Chondrocyte (in vitro differentiated cells): ENCODE measurements around the gene HOXB7. TPM values are rescaled to one million over a fixed set of nuclear protein-coding genes. Genes with fewer than 3 reads are reported as not detected.

Source experiments
- DNase-seq: peaks from one replicate; pipeline ENCODE4 v3.0.0; 2021; ENCODE audit warnings: mixed read lengths, low spot score
- H3K27ac Mint-ChIP-seq: one replicate; pipeline ENCODE4 v1.8.0; 2021; ENCODE audit warnings: mild to moderate bottlenecking, moderate library complexity, mixed read lengths; ENCODE audit not compliant: unreplicated experiment
- H3K27me3 Mint-ChIP-seq: 2 replicates; pipeline ENCODE4 v1.8.0; 2021; ENCODE audit warnings: low read depth, mixed read lengths
- H3K36me3 Mint-ChIP-seq: 2 replicates; pipeline ENCODE4 v1.8.0; 2021; ENCODE audit warnings: low read depth, mixed read lengths
- H3K4me1 Mint-ChIP-seq: 2 replicates; pipeline ENCODE4 v1.8.0; 2021; ENCODE audit warnings: low read depth, mild to moderate bottlenecking, mixed read lengths
- H3K4me3 Mint-ChIP-seq: one replicate; pipeline ENCODE4 v1.8.0; 2021; ENCODE audit warnings: mild to moderate bottlenecking, moderate library complexity, mixed read lengths; ENCODE audit not compliant: unreplicated experiment
- H3K9me3 Mint-ChIP-seq: 2 replicates; pipeline ENCODE4 v1.8.0; 2021; ENCODE audit warnings: low read depth, mixed read lengths
- total RNA-seq: library from RNA; stranded (reverse); gene quantifications from 3 replicates; pipeline ENCODE4 v1.2.1, GENCODE V29; 2021
- TF ChIP-seq, protein P1 (sequence below): fragments of 200-600 bp; sonication (generic); IDR thresholded peaks from 2 replicates; pipeline ENCODE4 v1.5.0; 2021; ENCODE audit warnings: antibody characterized with exemption, mild to moderate bottlenecking, moderate library complexity

The HOXB7 gene
- total RNA-seq, 1 donor from 2014 or later = not detected

- no peak for DNase-seq
- Mint-ChIP-seq H3K4me3 (no peak overlapping the region), H3K9me3 (no peaks in the 10 kb centered on the region), H3K27me3 (peaks cover 83% of the 10 kb centered on the region), H3K36me3 (peaks cover 2% of the 10 kb centered on the region), H3K4me1 (peaks cover 8% of the 10 kb centered on the region), H3K27ac (no peak overlapping the region)
- TF ChIP-seq, protein P1, sequence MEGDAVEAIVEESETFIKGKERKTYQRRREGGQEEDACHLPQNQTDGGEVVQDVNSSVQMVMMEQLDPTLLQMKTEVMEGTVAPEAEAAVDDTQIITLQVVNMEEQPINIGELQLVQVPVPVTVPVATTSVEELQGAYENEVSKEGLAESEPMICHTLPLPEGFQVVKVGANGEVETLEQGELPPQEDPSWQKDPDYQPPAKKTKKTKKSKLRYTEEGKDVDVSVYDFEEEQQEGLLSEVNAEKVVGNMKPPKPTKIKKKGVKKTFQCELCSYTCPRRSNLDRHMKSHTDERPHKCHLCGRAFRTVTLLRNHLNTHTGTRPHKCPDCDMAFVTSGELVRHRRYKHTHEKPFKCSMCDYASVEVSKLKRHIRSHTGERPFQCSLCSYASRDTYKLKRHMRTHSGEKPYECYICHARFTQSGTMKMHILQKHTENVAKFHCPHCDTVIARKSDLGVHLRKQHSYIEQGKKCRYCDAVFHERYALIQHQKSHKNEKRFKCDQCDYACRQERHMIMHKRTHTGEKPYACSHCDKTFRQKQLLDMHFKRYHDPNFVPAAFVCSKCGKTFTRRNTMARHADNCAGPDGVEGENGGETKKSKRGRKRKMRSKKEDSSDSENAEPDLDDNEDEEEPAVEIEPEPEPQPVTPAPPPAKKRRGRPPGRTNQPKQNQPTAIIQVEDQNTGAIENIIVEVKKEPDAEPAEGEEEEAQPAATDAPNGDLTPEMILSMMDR = no peak
Measured at GRCh38 chr17:48627623-48628521, 17.1 kb upstream of the HOXB7 start.

- Mint-ChIP-seq H3K36me3 (peaks cover 3% of the 10 kb centered on the region), H3K4me3 (no peak overlapping the region), H3K27ac (no peak overlapping the region), H3K4me1 (peaks cover 8% of the 10 kb centered on the region), H3K9me3 (no peaks in the 10 kb centered on the region), H3K27me3 (peaks cover 83% of the 10 kb centered on the region)
- no peak for DNase-seq
- TF ChIP-seq, protein P1 = no peak
Measured at GRCh38 chr17:48627118-48627597, 16.3 kb upstream of the HOXB7 start.

GRCh38 chr17:48626245-48627117, 15.7 kb upstream of the HOXB7 start, which contains the start of gene HOXB9:
HOXB9 (minus strand) TSS chr17:48626358; CDS start chr17:48626269, 89 bp downstream.
- H3K27ac Mint-ChIP-seq = no peak within 1 kb of the TSS
- H3K9me3 Mint-ChIP-seq = no peaks in the 10 kb centered on the region
- no peak for DNase-seq
- peaks cover 5% of the 10 kb centered on the region for H3K36me3 Mint-ChIP-seq
- peak within 1 kb of the TSS; percentile 65 for H3K4me3 Mint-ChIP-seq
- H3K4me1 Mint-ChIP-seq = peaks cover 8% of the 10 kb centered on the region
- H3K27me3 Mint-ChIP-seq = peaks cover 83% of the 10 kb centered on the region
- TF ChIP-seq, protein P1 = no peak

- H3K36me3 Mint-ChIP-seq = peaks cover 5% of the 10 kb centered on the region
- H3K27ac Mint-ChIP-seq = no peak overlapping the region
- no peaks in the 10 kb centered on the region for H3K9me3 Mint-ChIP-seq
- peaks cover 8% of the 10 kb centered on the region for H3K4me1 Mint-ChIP-seq
- no peak for DNase-seq
- TF ChIP-seq, protein P1 = no peak
- H3K4me3 Mint-ChIP-seq = peak overlapping the region; percentile 65
- H3K27me3 Mint-ChIP-seq = peaks cover 83% of the 10 kb centered on the region
Measured at GRCh38 chr17:48625495-48626244, 14.9 kb upstream of the HOXB7 start.
